Transverse colon (tissue), 4 donors: ENCODE data around the gene CHAC2.

Experiments used
- CTCF ChIP-seq, 5 experiments: fragments of 200-600 bp in 3 of 5; fragments of 450-650 bp in 2 of 5; sonication (generic) in 3 of 5; IDR thresholded peaks; 1 replicate in 2 of 5; 2 replicates in 3 of 5; pipeline ENCODE4 v1.5.1; 2016 to 2017; ENCODE audit warnings: antibody characterized with exemption in 5 of 5, inconsistent platforms in 3 of 5, mild to moderate bottlenecking in 2 of 5, moderate library complexity in 1 of 5
- EP300 ChIP-seq: sonication (generic); formaldehyde crosslinking; IDR thresholded peaks from one replicate; pipeline ENCODE4 v1.6.1; 2017; ENCODE audit warnings: antibody characterized with exemption, low read depth
- POLR2A ChIP-seq: fragments of 450-650 bp; IDR thresholded peaks from one replicate; pipeline ENCODE4 v1.6.1; 2016; ENCODE audit warnings: antibody characterized with exemption, mild to moderate bottlenecking, moderate library complexity
- POLR2AphosphoS5 ChIP-seq, 3 donors: sonication (generic); formaldehyde crosslinking; IDR thresholded peaks; one replicate each; pipeline ENCODE4 v1.6.1; 2016; ENCODE audit warnings: antibody characterized with exemption in 3 of 3

GRCh38 chr2:53724536-53724935 lies 43.1 kb upstream of the CHAC2 start:
- TF ChIP-seq POLR2AphosphoS5 (IDR thresholded peaks at IDR 0.05): no peak
- no peak for TF ChIP-seq CTCF (IDR thresholded peaks at IDR 0.05)
- TF ChIP-seq POLR2A: no peak
- no peak for TF ChIP-seq EP300
